Jurkat, Clone E6-1 (cell line): ENCODE results near the gene BARHL1.

Experiments used
- DNase-seq: peaks from one replicate; pipeline ENCODE4 v3.0.0-alpha.2; 2011; ENCODE audit warnings: low read depth, low spot score
- H3K4me3 ChIP-seq: 2 replicates; pipeline ENCODE4 v1.5.1; 2011; ENCODE audit warnings: mild to moderate bottlenecking, low read length, control low read depth, moderate library complexity

Gene BARHL1

DNA sequence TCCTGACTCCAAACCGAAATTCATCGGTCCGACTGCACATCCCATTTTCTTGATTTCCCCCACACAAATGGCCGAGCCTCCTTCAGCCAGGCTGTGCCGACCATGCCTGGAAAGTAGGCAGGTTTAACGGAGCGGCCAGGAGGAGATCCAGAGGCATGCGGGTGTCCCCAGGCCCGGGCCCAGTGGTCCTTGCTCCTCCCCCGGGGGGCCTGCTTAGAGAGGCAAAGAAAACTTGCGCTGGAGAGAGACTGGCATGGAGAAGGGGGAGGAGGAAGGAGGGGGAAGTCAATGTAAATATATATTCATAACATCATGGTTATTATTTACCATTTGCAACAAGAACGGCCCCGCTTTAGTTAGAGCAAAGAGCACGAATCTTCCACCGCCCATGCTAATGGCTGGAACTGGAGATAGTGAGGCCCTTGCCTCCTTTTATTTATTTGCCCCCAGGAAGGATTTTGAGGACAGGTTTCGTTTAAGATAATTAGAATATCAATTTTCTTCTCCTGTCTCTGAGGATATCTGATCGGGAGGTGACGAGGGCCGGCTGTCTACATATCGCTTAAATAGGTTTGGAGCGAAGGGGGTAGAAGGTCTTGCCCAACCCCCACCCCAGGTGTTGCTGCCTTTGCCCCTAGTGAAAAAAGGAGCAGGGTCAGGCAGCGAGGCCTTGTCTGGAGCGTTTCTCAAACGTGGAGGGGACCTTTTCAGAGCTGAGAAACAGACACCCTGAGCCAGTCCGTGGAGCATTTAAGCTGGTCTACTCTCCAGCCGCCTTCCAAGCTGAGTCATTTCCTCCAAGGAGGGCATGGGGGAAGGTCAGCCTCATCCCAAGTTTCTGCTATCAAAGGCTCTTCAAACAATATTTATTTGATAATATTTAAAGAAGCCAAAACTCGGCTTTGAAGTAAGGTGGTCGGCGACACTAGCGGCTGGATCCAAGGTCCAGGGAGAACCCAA is 2.5 kb downstream of the BARHL1 start:
- no peak overlapping the region for H3K4me3 ChIP-seq
- DNase-seq: no peak

DNA sequence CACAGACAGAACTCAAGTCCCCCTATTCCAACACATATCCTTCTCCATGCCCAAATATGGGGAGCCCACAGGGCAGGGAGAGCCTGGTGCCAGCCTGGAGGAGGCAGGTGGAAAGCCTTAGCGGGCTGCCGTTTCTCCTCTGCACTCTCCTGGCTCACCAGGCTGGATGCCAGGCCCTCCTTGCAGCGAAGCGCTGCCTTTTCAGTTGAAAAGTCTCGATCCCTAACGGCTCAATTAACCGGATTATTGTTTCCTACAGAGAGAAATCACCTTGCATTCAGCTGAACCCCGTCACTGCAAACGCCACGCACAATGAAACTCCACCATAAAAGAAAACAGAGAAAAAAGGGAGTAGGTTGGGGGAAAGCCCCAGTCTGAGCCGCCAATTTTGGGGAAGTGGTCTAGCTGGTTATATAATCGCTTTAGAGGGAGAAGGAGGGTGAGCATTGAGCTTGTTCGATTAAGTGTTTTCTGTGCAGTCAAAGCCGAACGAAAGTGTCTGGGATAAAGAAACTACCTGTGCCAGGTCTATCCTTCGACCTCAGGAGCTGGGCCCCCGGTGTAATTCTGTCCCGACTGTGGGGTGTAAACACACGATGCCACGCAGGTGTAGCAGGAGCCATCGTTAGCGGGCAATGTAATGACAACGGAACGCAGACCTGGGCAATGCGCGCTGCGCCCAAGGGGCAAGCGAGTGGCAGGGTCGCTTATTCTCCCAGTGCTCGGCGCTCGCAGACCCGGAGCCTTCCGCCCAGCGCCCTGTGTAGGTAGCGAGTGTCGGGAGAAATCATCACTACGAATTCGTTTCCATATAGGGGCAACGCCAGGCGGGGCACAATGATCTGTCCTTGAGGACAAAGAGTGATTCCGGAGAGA is 3.8 kb downstream of the BARHL1 start:
- H3K4me3 ChIP-seq: no peak overlapping the region
- DNase-seq: no peak

DNA sequence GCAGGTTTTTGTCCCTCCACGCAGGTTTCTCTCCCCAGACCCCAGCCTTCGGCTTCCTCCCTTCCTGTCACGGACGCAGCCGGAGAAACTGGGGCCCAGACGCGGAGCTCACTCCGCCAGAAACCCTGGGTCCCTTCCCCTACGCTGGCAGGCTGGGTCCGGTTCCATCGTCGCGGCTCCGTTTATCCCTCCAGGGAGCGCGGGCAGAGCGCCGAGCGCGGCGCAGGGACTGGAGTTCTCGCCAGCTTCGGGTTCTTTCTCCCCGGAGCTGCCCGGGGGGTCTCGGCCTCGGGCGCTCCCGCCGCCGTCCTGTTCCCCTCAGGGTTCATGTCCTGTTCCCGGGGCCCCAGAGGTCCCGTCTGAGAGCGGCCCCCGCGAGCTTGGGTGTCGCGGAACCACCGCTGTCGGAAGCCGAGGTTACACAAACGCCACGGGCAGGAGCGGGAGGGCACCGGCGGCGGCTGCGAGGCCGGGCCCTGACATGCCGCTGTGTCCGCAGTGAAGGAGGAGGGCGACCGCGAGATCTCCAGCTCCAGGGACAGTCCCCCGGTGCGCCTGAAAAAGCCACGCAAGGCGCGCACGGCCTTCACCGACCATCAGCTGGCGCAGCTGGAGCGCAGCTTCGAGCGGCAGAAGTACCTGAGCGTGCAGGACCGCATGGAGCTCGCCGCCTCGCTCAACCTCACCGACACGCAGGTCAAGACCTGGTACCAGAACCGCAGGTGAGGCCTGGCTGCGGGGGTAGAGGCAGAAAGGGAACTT is 4.6 kb downstream of the BARHL1 start:
- H3K4me3 ChIP-seq: no peak overlapping the region
- no peak for DNase-seq

DNA sequence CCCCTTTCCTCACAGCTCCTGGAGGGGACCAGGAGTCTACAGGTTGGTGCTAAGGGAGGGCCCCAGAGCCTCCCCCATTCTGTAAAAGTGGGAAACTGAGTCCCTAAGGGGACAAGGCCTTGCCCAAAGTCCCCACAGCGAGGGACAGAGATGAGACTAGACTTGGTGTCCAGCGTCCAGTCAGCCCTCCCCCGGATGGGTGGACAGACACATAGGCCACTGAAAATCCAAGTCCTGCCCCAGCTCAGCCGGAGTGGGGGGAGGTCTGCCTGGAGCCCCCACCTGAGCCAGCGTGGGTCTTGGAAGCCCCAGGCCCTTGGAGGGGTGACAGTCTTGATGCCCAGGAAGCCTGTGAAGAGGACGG is 5.2 kb downstream of the BARHL1 start:
- no peak overlapping the region for H3K4me3 ChIP-seq
- DNase-seq: no peak

DNA sequence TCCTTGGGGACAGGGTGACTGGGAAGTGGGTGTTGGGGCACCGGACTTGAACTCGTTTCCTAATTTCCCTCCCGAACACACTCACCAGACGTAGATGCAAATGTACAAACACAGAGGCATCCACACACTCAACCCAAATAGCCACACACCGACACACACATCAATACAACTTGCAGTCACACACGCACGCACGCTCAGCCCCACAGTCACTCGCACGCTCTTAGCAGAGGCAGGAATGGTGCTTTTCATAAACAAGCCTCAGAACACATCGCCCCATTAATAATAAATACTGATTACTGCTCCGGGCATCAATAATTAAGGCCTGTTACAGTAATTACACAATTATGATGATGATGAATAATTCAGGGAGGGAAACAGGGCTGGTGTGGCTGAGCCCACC is 5.7 kb downstream of the BARHL1 start:
- H3K4me3 ChIP-seq: no peak overlapping the region
- no peak for DNase-seq

DNA sequence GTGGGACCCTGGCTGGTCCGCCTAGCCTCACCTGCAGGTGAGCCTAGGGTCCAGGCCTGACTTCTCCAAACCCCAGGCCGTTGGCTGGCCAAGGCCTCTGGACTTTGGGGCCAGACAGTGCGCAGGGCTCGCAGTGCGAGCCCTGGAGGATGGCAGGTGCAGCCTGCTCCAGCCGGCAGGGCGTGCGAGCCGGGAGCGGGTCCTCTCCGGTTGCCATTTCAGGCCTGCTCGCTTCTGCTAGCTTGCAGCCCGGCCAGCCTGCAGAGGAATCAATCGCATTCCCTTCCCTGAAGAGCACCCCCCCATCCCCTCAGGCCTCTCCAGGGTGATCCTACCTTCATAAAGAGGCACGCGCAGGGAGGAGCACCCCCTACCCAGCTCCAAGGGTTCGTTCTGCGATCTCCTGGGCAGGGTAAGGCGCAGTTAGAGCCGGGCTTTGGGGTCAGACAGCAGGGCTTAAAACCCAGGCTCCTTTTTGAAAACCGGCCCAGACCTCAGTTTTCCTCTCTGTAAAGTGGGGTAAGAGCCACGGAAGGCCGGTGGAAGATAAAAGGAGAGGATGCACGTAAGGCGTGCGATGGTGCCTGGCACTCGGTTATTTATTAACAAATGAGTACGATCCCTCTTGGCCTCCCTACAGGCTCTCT is 6.2 kb downstream of the BARHL1 start:
- H3K4me3 ChIP-seq: no peak overlapping the region
- DNase-seq: no peak

DNA sequence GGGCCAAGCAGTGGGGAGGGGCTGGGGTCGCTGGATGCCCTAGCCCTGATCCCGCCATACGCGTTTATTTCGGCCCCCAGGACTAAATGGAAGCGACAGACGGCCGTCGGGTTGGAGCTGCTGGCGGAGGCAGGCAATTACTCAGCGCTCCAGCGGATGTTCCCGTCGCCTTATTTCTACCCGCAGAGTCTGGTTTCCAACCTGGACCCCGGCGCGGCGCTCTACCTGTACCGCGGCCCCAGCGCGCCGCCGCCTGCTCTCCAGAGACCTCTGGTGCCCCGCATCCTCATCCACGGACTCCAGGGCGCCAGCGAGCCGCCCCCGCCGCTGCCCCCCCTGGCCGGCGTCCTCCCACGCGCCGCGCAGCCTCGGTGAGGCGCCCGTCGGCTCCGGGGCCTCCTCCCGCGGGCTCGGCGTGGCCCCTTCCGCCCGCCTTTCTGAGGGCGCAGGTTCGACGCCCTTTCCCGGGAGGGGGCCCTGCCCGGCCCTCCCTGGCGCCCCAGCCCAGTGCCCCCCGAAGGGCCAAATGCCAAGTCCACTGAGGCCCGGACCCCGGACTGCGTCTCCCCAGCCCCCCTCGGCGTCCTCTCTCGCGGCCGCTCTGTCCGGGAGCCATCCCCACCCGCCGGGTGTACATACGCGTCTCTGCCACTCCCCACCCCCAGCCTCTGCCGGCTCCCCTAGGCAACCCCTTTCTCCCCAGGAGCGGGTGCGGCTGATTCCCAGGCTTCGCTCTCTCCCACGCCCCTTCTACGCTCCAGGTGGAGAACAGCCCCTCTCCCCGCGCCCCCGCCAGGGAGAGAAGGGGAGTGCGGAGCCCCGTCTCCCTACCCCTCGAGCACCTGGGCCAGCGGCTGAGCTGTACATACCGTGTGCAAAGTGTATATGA is 7.0 kb downstream of the BARHL1 start:
- no peak overlapping the region for H3K4me3 ChIP-seq
- no peak for DNase-seq

DNA sequence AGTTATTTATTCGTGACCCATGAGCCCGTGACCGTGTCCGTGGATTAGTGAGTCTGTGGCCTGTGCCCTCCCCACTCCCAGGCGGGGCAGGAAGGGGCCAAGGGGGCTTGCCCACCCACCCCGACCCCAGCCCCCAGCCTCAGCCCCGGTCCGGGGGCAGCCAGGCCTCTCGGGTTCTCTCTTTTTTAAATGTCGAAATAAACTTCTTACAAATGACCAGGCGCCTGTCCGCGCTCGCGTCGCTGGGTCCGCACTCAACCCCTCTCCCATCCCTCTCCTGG is 7.6 kb downstream of the BARHL1 start:
- no peak overlapping the region for H3K4me3 ChIP-seq
- DNase-seq: no peak

DNA sequence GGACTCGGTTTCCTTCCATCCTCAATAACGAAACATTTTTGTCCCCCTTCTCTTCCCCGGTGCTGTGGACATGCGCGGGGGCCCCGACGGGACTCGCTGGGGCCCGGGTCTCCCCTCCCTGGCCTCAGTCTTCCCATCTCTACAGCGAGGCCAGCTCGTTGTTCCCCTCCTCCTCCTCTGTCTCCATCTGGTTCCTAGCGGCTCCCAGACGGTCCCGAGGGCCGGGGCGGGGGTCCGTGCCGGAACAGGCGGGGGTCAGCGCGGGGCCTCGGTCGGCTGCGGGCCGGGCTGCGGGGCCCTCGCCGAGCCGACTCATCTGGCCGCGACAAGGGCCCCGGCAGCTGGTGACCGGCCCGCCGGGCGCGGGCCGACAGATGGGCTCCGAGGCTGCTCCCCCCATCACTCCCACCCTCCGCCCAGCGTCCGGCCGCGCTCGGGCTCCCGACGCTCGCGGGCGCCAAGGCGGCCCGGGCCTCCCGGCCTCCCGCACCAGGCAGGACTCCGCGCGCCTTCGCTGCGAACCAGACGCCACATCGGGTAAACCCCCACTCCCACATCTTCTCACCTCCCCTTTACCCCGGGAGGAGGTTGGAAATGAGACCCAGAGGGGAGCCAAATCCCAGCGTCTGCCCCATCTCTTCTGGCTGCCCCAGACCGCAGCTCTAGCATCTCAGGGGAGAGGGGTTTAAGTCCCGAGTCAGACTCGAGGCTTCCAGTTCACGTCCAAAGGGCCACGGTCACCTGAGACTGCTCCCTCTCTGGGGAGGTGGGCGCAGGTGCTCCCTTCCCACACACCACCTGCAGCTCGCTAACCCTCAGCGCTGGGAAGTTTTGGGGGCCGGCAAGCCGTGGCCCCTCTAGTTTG is 8.1 kb downstream of the BARHL1 start:
- DNase-seq: no peak
- no peak overlapping the region for H3K4me3 ChIP-seq

DNA sequence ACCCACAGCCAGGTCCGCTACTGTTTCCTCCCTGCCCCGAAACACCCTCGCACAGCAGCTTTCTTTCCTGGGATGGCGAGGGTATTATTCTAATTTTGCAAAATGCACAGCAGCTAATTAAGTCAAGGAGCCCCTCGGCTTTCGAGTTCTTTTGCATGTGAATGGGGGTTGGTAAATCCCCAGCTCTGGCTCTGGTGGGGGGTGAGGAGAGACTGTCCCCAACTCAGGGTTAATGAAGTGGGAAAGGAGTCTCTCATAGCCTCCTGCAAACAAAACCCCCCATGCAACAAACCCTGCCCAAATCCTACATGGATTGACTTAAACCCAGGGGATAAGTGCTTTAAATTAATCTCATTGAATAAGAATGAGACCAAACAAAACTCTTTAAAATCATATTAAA is 8.8 kb downstream of the BARHL1 start:
- H3K4me3 ChIP-seq: no peak overlapping the region
- DNase-seq: no peak

DNA sequence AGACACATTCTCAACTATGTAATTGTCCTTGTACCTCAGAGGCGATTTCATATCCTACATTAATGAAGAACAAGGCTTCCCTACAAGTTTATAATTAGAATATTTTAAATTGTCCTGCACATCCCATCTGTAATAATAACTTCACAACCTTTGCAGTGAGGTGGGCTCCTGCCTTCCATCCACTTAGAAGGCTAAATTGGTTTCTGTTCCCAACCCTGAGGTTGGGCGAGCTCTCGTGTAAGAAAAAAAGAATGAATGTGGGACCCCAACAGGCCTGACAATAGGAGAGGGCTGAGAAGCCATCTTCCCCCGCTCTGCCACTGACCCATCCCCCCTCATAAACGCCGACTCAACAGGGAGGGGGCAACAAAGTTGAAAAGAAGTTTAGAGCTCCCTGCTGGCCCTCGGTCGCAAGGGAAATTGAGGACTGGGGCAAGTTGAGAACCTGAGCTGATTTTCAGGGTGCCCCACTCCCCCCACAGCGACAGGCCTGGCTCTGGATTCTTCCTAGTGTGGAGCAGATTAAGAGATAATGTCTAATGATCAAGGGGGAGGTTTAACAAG is 9.4 kb downstream of the BARHL1 start:
- H3K4me3 ChIP-seq: no peak overlapping the region
- DNase-seq: no peak

DNA sequence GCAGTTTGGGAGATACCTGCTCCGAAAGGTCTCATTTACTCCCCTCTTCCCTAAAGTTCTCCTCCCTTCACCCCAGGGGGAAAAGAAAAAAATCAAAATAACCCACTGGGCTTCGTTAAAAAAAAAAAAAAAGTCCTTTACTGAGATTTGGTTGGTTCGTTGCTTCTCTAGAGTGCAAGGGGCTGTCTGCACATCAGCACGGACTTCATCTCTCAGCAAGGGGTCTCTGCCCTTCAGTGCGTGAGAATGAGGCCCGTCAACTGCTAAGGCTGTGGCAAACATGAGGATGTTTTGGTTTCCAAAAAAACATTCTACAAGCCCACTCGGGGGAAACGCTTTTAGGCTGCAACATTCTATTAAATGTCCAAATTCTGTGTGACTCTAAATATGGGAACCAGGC is 10.0 kb downstream of the BARHL1 start:
- H3K4me3 ChIP-seq: no peak overlapping the region
- DNase-seq: no peak

DNA sequence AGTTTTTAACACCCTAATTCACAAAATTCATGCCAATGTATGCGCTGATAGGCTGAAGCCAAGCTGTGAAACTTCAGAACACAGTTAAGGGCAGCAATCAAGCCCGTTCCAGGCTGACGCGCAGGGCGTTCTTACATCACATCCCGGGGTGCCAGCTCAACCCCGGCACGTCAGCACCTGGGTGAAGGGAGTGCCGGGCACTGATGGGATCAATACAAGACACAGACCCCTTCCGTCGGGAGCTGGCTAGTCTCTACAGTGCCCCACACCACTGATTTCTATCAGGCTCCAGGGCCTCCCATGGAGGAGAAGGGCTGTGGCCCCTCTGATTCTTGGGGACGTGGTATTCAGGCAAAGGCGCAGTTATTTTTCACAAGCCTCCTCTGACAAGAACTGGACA is 12.0 kb downstream of the BARHL1 start:
- no peak for DNase-seq
- H3K4me3 ChIP-seq: no peak overlapping the region

DNA sequence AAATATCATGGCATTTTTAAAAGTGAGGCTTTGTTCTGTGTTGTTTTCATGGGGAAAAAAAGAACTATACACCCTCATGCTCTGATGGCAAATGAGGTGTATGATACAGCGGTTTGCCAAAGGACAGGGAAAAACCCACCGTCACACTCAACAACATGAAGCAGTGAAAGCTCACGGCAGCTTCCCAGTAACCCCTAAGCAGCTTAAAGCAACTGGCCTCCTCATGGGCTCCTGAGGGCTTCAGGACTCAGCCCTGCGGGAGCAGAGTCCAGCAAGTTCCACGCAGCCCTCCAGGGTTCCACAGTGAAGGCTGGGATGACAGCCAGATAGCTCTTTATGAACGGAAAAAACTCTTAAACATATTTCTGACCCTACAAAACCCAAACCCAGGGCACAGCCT is 12.9 kb downstream of the BARHL1 start:
- no peak overlapping the region for H3K4me3 ChIP-seq
- no peak for DNase-seq

DNA sequence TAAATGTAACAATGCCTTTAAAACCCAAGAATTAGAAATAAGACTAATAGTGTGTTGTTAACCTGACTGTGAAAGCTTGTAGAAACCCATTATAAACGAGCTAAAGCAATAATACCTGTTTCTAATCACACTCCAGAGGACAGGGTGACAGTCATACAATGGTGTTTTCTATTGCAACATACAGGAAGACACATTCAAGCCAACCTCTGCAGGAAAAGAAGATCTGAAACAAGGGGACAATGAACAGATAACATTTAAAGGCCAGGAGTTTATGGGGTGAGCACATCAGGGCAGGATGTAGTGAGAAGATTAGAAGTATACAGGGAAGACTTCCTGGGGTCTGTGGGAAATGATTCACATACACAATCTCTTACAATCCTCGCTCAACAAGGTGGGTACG is 13.8 kb downstream of the BARHL1 start:
- DNase-seq: no peak
- no peak overlapping the region for H3K4me3 ChIP-seq

DNA sequence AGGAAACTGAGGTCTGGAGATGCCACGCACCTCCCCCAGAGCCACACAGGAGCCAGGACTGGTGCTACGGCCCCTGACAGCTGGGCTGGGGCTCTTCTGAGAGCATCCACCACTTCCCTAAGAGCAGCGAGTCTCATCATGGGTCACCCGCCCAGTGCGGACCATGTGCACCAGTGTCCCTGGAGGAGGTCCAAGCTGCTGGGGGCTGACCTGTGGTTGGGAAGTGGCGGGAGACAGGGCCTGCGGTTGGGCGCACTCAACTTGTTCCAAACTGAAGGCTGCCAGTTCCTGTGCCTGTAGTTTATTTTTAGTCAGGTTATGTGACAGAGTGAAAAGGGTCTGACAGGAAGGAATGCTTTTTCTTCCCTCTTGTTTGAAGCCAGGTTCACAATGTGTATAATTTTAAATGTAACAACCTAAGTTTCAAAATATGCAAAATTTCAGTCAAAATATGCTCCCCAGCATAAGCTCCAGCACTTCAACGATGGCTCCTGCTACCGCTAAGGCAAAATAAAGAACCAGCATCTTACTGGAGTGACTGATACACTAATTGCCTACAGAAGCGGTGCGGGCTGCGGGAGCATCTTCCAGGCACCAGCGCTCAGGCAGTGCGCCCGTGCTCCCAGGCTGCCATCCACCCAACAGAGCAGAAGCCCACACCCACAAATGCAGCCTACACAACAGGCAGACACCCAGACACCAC is 14.8 kb downstream of the BARHL1 start:
- no peak for DNase-seq
- H3K4me3 ChIP-seq: no peak overlapping the region
